Measurements from ENCODE around the gene CHRM4.

Gene CHRM4

GRCh38 chr11:46378811-46379481, 12.6 kb downstream of the CHRM4 start:
- in situ Hi-C loops (cut with HindIII; ENCODE audit: low pct_ligation_motif_present, low sequenced_read_pairs) = no loop called here
- Histone ChIP-seq H3K27ac (no peak overlapping the region), H3K36me3 (replicated peaks) (peaks cover 36% of the 10 kb centered on the region), H3K4me3 (ENCODE audit: low read depth, low read length) (no peak overlapping the region), H3K27me3 (replicated peaks) (no peaks in the 10 kb centered on the region)
- TF ChIP-seq, protein P1, sequence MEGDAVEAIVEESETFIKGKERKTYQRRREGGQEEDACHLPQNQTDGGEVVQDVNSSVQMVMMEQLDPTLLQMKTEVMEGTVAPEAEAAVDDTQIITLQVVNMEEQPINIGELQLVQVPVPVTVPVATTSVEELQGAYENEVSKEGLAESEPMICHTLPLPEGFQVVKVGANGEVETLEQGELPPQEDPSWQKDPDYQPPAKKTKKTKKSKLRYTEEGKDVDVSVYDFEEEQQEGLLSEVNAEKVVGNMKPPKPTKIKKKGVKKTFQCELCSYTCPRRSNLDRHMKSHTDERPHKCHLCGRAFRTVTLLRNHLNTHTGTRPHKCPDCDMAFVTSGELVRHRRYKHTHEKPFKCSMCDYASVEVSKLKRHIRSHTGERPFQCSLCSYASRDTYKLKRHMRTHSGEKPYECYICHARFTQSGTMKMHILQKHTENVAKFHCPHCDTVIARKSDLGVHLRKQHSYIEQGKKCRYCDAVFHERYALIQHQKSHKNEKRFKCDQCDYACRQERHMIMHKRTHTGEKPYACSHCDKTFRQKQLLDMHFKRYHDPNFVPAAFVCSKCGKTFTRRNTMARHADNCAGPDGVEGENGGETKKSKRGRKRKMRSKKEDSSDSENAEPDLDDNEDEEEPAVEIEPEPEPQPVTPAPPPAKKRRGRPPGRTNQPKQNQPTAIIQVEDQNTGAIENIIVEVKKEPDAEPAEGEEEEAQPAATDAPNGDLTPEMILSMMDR (IDR thresholded peaks at IDR 0.05; ENCODE audit: low read depth, low read length, missing control alignments) = no peak
- DNase-seq = no peak

DNA sequence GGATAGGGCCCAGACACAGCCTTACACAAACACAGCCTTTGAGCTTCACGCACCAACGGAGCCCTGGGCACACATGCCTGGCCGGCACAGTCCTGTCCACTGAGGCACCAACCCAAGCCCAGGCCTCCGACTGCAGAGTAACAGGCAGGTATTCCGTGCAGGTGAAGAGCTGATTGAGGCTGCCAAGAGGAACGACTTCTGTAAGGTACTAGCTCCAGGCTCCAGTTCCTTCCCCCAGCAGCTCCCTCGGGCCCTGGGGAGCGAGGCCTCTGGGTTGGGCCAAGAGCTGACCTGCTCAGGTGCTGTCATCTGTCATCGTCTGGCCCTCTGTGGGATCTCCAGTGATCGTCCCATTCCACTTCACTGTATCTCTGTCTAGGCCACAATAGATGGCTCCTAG, 13.3 kb downstream of the CHRM4 start:
- Histone ChIP-seq H3K27ac (no peak overlapping the region), H3K36me3 (replicated peaks) (peaks cover 36% of the 10 kb centered on the region), H3K27me3 (replicated peaks) (no peaks in the 10 kb centered on the region), H3K4me3 (ENCODE audit: low read depth, low read length) (no peak overlapping the region)
- in situ Hi-C loops (cut with HindIII; ENCODE audit: low pct_ligation_motif_present, low sequenced_read_pairs) = no loop called here
- TF ChIP-seq, protein P1 (IDR thresholded peaks at IDR 0.05; ENCODE audit: low read depth, low read length, missing control alignments) = no peak
- DNase-seq = no peak

DNA sequence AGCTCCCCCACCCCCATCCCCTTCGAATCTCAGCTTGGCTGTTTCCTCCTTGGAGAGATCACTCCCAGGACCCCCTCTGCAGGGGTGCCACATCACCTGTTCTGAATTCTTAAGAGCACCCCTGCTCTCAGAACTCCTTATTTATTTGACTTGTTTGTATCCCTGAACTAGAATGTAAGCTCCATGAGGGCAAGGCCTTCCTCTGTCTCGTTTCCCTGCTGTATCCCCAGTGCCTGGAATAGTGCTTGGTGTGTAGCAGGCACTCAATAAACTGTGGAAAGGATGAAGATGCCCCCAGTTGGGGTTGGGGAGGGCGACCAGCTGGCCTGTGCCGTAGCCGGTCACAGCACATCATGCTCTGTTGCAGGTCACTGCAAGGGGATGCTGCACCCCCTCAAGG, 13.7 kb downstream of the CHRM4 start:
- in situ Hi-C loops (cut with HindIII; ENCODE audit: low pct_ligation_motif_present, low sequenced_read_pairs) = no loop called here
- DNase-seq = no peak
- Histone ChIP-seq H3K36me3 (replicated peaks) (peaks cover 37% of the 10 kb centered on the region), H3K27ac (no peak overlapping the region), H3K4me3 (ENCODE audit: low read depth, low read length) (no peak overlapping the region), H3K27me3 (replicated peaks) (no peaks in the 10 kb centered on the region)
- TF ChIP-seq, protein P1 (IDR thresholded peaks at IDR 0.05; ENCODE audit: low read depth, low read length, missing control alignments) = no peak

DNA sequence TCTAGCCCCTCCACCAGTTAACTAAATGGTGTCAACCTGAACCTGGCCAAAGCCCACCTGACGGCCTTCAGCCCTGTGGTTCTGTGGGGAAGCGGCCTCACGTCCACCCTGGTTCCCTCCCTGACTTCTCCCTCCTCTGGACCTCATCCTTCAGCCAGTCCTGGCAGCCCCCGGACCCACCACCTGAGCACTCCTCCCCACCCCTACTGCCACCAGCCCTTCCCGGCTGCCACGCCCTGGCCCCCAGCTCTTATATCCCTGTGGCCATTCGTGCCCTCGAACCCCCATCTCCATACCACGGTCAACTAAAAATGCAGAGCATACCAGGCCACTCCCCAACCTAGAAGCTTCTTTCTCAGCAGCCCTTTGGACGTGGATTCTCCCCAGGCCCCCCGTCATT, 14.3 kb downstream of the CHRM4 start:
- Histone ChIP-seq H3K27ac (no peak overlapping the region), H3K4me3 (ENCODE audit: low read depth, low read length) (no peak overlapping the region), H3K36me3 (replicated peaks) (peaks cover 42% of the 10 kb centered on the region), H3K27me3 (replicated peaks) (no peaks in the 10 kb centered on the region)
- TF ChIP-seq, protein P1 (IDR thresholded peaks at IDR 0.05; ENCODE audit: low read depth, low read length, missing control alignments) = no peak
- in situ Hi-C loops (cut with HindIII; ENCODE audit: low pct_ligation_motif_present, low sequenced_read_pairs) = no loop called here
- DNase-seq = no peak

DNA sequence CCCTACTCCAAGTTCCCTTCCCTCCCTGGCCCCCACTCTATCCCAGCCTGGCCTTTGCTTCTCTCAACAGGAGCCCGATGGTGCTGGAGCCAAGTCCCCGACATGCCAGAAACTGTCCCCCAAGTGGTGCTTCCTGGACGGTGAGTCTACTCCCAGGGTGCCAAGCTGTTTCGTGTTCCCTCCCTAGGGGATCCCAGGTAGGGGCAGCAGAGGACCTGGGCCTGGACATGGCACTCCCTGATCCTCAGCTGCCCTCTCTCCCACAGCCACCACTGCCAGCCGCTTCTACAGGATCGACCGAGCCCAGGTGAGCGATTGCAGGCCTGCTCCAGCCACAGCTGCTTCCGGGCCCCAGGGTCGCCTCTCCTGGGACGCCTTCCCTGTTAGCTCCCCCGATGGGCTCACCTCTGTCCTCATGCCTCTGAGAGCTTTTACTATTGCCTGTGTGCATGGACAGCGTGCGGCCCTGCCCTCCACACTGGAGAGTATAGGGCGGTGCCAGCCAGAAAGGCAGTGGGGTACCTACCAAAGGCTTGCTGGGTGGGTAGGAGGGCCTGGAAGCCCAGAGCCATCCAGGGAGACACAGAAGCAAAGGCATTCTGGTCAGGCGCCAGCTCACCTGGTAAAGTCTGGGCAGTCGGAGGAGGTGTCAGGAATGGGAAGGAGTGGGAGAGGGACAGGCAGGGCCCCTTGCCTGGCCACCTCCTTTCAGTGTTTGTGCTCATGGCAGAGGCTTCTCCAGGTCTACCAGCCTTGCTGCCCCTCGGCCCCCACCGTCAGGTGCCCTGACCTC, 15.1 kb downstream of the CHRM4 start:
- no peaks in the 10 kb centered on the region for H3K27me3 ChIP-seq (replicated peaks)
- peaks cover 43% of the 10 kb centered on the region for H3K36me3 ChIP-seq (replicated peaks)
- in situ Hi-C loops (cut with HindIII; ENCODE audit: low pct_ligation_motif_present, low sequenced_read_pairs) = no loop called here
- no peak for DNase-seq
- H3K4me3 ChIP-seq (ENCODE audit: low read depth, low read length) = no peak overlapping the region
- TF ChIP-seq, protein P1 (IDR thresholded peaks at IDR 0.05; ENCODE audit: low read depth, low read length, missing control alignments) = no peak
- no peak overlapping the region for H3K27ac ChIP-seq
